Measurements from ENCODE around the gene PCMT1. TPM values are rescaled to one million over a fixed set of nuclear protein-coding genes. Genes with fewer than 3 reads are reported as not detected.

The PCMT1 gene
- total and polyA plus RNA-seq, 10 of the 15 experiments (the other 5 are each of a cell fraction or from before 2014, with no cell fraction given), result 48.5 to 126 (median 81.2) TPM

- in situ Hi-C loops (cut with MboI) (no loop called here), intact Hi-C loops (cut with micrococcal nuclease; ENCODE audit: unreplicated experiment) (no loop called here)
- RAD21 ChIA-PET (ENCODE audit: unreplicated experiment), result no interaction called here
- Histone ChIP-seq H3K4me3 (no peak overlapping the region), H3K27me3 (replicated peaks in 1 of 2; ENCODE audit: control insufficient read depth in 2 of 2, insufficient read depth in 2 of 2, low read length in 1 of 2) (no peaks in the 10 kb centered on the region), H3K9ac (ENCODE audit: control insufficient read depth, insufficient read depth, low read length) (no peak overlapping the region), H3K36me3 (ENCODE audit: control insufficient read depth in 2 of 2, insufficient read depth in 2 of 2, low read length in 1 of 2) (peaks cover 0 to 9% of the 10 kb centered on the region in 2 experiments; a peak in 1 of 4 replicates), H2AFZ (ENCODE audit: control insufficient read depth, low read depth, low read length) (no peak overlapping the region), H3K4me1 (ENCODE audit: control insufficient read depth, insufficient read depth, low read length) (no peaks in the 10 kb centered on the region), H3K79me2 (ENCODE audit: control insufficient read depth, insufficient read depth, low read length) (no peaks in the 10 kb centered on the region; the same call in 1 of the 2 replicates), H3K4me2 (ENCODE audit: control insufficient read depth, insufficient read depth) (no peak overlapping the region), H3K27ac (ENCODE audit: control insufficient read depth, insufficient read depth) (no peak overlapping the region), H4K20me1 (ENCODE audit: control insufficient read depth, insufficient read depth) (no peaks in the 10 kb centered on the region), H3K9me3 (replicated peaks; ENCODE audit: control insufficient read depth, insufficient read depth, low read length) (no peaks in the 10 kb centered on the region)
- DNase-seq (ENCODE audit: low read depth, low spot score) (no peak), ATAC-seq (no peak), FAIRE-seq (no peak)
- TF ChIP-seq RUNX3 (IDR thresholded peaks at IDR 0.05; ENCODE audit: low read length), result no peak
- no peak for TF ChIP-seq POLR2AphosphoS5 (IDR thresholded peaks at IDR 0.05; ENCODE audit: low read length)
- TF ChIP-seq IKZF2 (IDR thresholded peaks at IDR 0.05), result no peak
- TF ChIP-seq HDAC6 (IDR thresholded peaks at IDR 0.05; ENCODE audit: unreplicated experiment), result no peak
- no peak for TF ChIP-seq SKIL (IDR thresholded peaks at IDR 0.05; ENCODE audit: low read depth, poor library complexity, severe bottlenecking)
- no peak for TF ChIP-seq RB1 (IDR thresholded peaks at IDR 0.05; ENCODE audit: borderline replicate concordance)
- no peak for TF ChIP-seq KDM1A (IDR thresholded peaks at IDR 0.05; ENCODE audit: borderline replicate concordance)
- TF ChIP-seq EGR1 (IDR thresholded peaks at IDR 0.05; ENCODE audit: borderline replicate concordance in 1 of 2, low read depth in 2 of 2, low read length in 2 of 2), result no peak
- TF ChIP-seq TAF1 (IDR thresholded peaks at IDR 0.05; ENCODE audit: borderline replicate concordance, low read depth, low read length), result no peak
- no peak for TF ChIP-seq ZBTB11 (CRISPR knock-in tag; IDR thresholded peaks at IDR 0.05)
- CTCF ChIA-PET, result no interaction called here
- no TSS peak for BruUV-seq (replicated peaks)
- POLR2A ChIA-PET, result no interaction called here
- WGBS (ENCODE audit: insufficient coverage, insufficient replicate concordance, low lambda C conversion rate, missing lambda C conversion rate), result 95% methylated on average over 6 of the region's 6 CpGs
- SMC1A ChIA-PET (ENCODE audit: uncharacterized antibody, unreplicated experiment), result no interaction called here
Observed at GRCh38 chr6:149771925-149772324, 22.4 kb downstream of the PCMT1 start.
